Measurements from ENCODE around the gene VAT1L.

DNA sequence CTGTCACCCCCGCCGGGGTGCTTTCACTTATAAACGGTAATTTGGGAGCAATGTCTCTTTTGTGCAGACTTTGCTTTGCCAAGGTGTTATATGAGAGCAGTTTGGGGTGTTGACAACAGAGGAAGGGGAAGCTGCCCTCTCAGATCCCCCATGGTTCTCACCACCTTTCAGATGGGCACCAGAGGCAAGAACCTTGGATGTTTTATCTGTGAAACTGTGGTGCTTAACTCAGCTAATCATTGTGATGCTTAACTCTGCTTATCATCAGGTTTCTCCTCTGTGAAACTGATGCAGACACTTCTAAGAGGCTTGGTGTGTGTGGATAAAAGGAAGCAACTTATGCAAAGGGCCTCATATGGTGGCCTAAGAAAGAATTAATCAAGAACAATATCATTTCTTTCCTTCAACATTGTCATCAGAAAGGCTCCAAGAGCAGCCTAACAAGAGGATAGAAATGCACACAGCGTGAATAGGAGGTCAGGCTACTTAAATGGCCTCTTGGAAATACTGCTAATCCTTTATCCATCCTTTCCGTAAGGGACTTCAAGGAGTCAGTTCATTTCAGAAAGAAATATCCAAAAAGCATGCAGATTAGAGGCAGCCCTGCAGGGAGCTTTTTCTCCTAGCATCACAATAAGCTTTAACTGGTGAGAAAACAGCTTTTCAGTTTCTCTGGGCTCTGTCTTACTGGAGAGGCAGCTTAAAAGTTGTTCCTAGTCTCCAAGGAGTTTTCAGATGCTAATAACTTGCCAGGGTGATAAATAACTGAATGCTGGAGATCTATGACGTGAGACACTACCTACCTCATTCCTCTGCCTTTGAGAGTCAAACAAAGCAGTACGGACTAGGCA lies 178.9 kb downstream of the VAT1L start:
- TF ChIP-seq, protein P1, sequence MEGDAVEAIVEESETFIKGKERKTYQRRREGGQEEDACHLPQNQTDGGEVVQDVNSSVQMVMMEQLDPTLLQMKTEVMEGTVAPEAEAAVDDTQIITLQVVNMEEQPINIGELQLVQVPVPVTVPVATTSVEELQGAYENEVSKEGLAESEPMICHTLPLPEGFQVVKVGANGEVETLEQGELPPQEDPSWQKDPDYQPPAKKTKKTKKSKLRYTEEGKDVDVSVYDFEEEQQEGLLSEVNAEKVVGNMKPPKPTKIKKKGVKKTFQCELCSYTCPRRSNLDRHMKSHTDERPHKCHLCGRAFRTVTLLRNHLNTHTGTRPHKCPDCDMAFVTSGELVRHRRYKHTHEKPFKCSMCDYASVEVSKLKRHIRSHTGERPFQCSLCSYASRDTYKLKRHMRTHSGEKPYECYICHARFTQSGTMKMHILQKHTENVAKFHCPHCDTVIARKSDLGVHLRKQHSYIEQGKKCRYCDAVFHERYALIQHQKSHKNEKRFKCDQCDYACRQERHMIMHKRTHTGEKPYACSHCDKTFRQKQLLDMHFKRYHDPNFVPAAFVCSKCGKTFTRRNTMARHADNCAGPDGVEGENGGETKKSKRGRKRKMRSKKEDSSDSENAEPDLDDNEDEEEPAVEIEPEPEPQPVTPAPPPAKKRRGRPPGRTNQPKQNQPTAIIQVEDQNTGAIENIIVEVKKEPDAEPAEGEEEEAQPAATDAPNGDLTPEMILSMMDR (IDR thresholded peaks at IDR 0.05 in 8 of 11, conservative IDR thresholded peaks at IDR 0.05 in 3 of 11) = no peak
- no peak for TF ChIP-seq POLR2A (IDR thresholded peaks at IDR 0.05)

All from spleen (tissue), 7 donors.